GM23338 (cell line): ENCODE measurements around the gene NPC1. TPM values are rescaled to one million over a fixed set of nuclear protein-coding genes. Genes with fewer than 3 reads are reported as not detected.

Source experiments
- ATAC-seq: fragments of 200-7000 bp; cut with Tn5 transposase; 3 replicates; pipeline ENCODE4 v1.9.1; 2020
- DNase-seq: peaks from one replicate; pipeline ENCODE4 v3.0.0-alpha.2; 2015; ENCODE audit warnings: low spot score
- H2AFZ ChIP-seq: fragments of 200-600 bp; sonication (generic); 2 replicates; pipeline ENCODE4 v1.8.0; 2016; ENCODE audit warnings: antibody characterized with exemption, mild to moderate bottlenecking, moderate library complexity
- H3F3A ChIP-seq: fragments of 200-600 bp; sonication (generic); replicated peaks from 2 replicates; pipeline ENCODE4 v1.8.0; 2017; ENCODE audit warnings: antibody characterized with exemption, mixed run types, low read depth
- H3K27ac ChIP-seq: fragments of 200-600 bp; sonication (generic); 2 replicates; pipeline ENCODE4 v1.6.1; 2016; ENCODE audit warnings: low read depth
- H3K27me3 ChIP-seq: fragments of 200-600 bp; sonication (generic); 2 replicates; pipeline ENCODE4 v1.8.0; 2016; ENCODE audit warnings: mild to moderate bottlenecking, mixed run types, moderate library complexity; ENCODE audit not compliant: insufficient read depth
- H3K36me3 ChIP-seq: fragments of 200-600 bp; sonication (generic); 2 replicates; pipeline ENCODE4 v1.8.0; 2016; ENCODE audit warnings: mild to moderate bottlenecking; ENCODE audit not compliant: insufficient read depth
- H3K4me1 ChIP-seq: fragments of 200-600 bp; sonication (generic); 2 replicates; pipeline ENCODE4 v1.8.0; 2016; ENCODE audit warnings: mild to moderate bottlenecking, moderate library complexity; ENCODE audit not compliant: insufficient read depth
- H3K4me2 ChIP-seq: fragments of 200-600 bp; sonication (generic); 2 replicates; pipeline ENCODE4 v1.7.1; 2017; ENCODE audit warnings: mixed run types
- H3K4me3 ChIP-seq: fragments of 200-600 bp; sonication (generic); 2 replicates; pipeline ENCODE4 v1.6.1; 2016; ENCODE audit warnings: mixed run types
- H3K79me2 ChIP-seq: fragments of 200-600 bp; sonication (generic); replicated peaks from 2 replicates; pipeline ENCODE4 v1.8.0; 2017; ENCODE audit warnings: mild to moderate bottlenecking; ENCODE audit not compliant: insufficient read depth
- H3K9me2 ChIP-seq: fragments of 200-600 bp; sonication (generic); 2 replicates; pipeline ENCODE4 v1.8.0; 2017; ENCODE audit not compliant: insufficient read depth
- H4K20me1 ChIP-seq: fragments of 200-600 bp; sonication (generic); replicated peaks from 2 replicates; pipeline ENCODE4 v1.8.0; 2017; ENCODE audit warnings: mild to moderate bottlenecking; ENCODE audit not compliant: insufficient read depth
- H3K27ac Mint-ChIP-seq: 2 replicates; pipeline ENCODE4 v1.8.0; 2020; ENCODE audit warnings: inconsistent platforms, mild to moderate bottlenecking, moderate library complexity, mixed read lengths
- H3K27me3 Mint-ChIP-seq: 3 replicates; pipeline ENCODE4 v1.8.0; 2022; ENCODE audit warnings: low read depth, mild to moderate bottlenecking, moderate library complexity, mixed read lengths, inconsistent platforms; ENCODE audit not compliant: insufficient read depth, poor library complexity
- H3K36me3 Mint-ChIP-seq: 3 replicates; pipeline ENCODE4 v1.8.0; 2021; ENCODE audit warnings: low read depth, mild to moderate bottlenecking, inconsistent platforms, moderate library complexity, mixed read lengths
- H3K4me1 Mint-ChIP-seq: 3 replicates; pipeline ENCODE4 v1.8.0; 2020; ENCODE audit warnings: mild to moderate bottlenecking, inconsistent platforms, mixed read lengths
- H3K4me3 Mint-ChIP-seq: 3 replicates; pipeline ENCODE4 v1.8.0; 2021; ENCODE audit warnings: moderate library complexity, mild to moderate bottlenecking, inconsistent platforms, mixed read lengths
- H3K9me3 Mint-ChIP-seq: 3 replicates; pipeline ENCODE4 v1.8.0; 2020; ENCODE audit warnings: moderate library complexity, mild to moderate bottlenecking, inconsistent platforms, mixed read lengths
- CREB1 ChIP-seq: fragments of 250-450 bp; sonication (Bioruptor Pico); IDR thresholded peaks from 2 replicates; pipeline ENCODE4 v1.5.0; 2020; ENCODE audit warnings: low read depth, mild to moderate bottlenecking, moderate library complexity
- EZH2 ChIP-seq: fragments of 200-600 bp; sonication (generic); IDR thresholded peaks from one replicate; pipeline ENCODE4 v1.8.0; 2017; ENCODE audit warnings: antibody characterized with exemption, mild to moderate bottlenecking, low read depth; ENCODE audit not compliant: unreplicated experiment
- EZH2phosphoT487 ChIP-seq: fragments of 200-600 bp; sonication (generic); IDR thresholded peaks from one replicate; pipeline ENCODE4 v1.8.1; 2018; ENCODE audit warnings: antibody characterized with exemption; ENCODE audit not compliant: unreplicated experiment
- JUNB ChIP-seq: IDR thresholded peaks from one replicate; pipeline ENCODE4 v1.6.1; 2016; ENCODE audit warnings: antibody characterized with exemption; ENCODE audit not compliant: unreplicated experiment
- NANOG ChIP-seq: IDR thresholded peaks from 2 replicates; pipeline ENCODE4 v1.6.1; 2016; ENCODE audit warnings: antibody characterized with exemption, borderline replicate concordance
- POLR2AphosphoS5 ChIP-seq: IDR thresholded peaks from 2 replicates; pipeline ENCODE4 v1.6.1; 2016; ENCODE audit warnings: antibody characterized with exemption, low read depth
- STAT1 ChIP-seq: IDR thresholded peaks from one replicate; pipeline ENCODE4 v1.6.1; 2016; ENCODE audit warnings: antibody characterized with exemption; ENCODE audit not compliant: unreplicated experiment
- ZNF114 ChIP-seq: fragments of 250-450 bp; sonication (Bioruptor Pico); IDR thresholded peaks from 2 replicates; pipeline ENCODE4 v1.5.0; 2020; ENCODE audit warnings: mild to moderate bottlenecking, moderate library complexity
- ZNF331 ChIP-seq: fragments of 250-450 bp; sonication (Bioruptor Pico); IDR thresholded peaks from 2 replicates; pipeline ENCODE4 v1.5.0; 2020; ENCODE audit warnings: low read depth, mild to moderate bottlenecking, moderate library complexity
- polyA plus RNA-seq: library from polyadenylated mRNA; unstranded; fragments of >200 nt; fragmentation: Nextera tagmentation; extraction: Ambion mirVana; gene quantifications from 2 replicates; pipeline ENCODE4 v1.2.1, GENCODE V29; 2016
- total RNA-seq: library from RNA; depleted of rRNA; stranded (reverse); fragments of >200 nt; shearing (Covaris generic); gene quantifications from 2 replicates; pipeline ENCODE4 v1.2.3, GENCODE V29; 2014
- TF ChIP-seq, protein P1 (sequence below): IDR thresholded peaks from one replicate; pipeline ENCODE4 v1.6.1; 2018; ENCODE audit warnings: antibody characterized with exemption; ENCODE audit not compliant: unreplicated experiment
- TF ChIP-seq, protein P2 (sequence below): IDR thresholded peaks from 2 replicates; pipeline ENCODE4 v1.6.1; 2016; ENCODE audit warnings: antibody characterized with exemption
- TF ChIP-seq, protein P3 (sequence below), 2 experiments: fragments of 200-600 bp in 1 of 2; sonication (generic) in 1 of 2; conservative IDR thresholded peaks; 2 replicates each; pipeline versions ENCODE4 v1.5.1 to v1.6.1; 2016 to 2017; ENCODE audit warnings: antibody characterized with exemption in 2 of 2, low read depth in 2 of 2, mild to moderate bottlenecking in 2 of 2, moderate library complexity in 1 of 2
- TF ChIP-seq, protein P4 (sequence below): fragments of 250-450 bp; sonication (Bioruptor Pico); IDR thresholded peaks from 2 replicates; pipeline ENCODE4 v1.5.0; 2020; ENCODE audit warnings: mild to moderate bottlenecking, moderate library complexity

The NPC1 gene
- total and polyA plus RNA-seq, 2 experiments from 2014 or later: 18.4 to 45.1 TPM

DNA sequence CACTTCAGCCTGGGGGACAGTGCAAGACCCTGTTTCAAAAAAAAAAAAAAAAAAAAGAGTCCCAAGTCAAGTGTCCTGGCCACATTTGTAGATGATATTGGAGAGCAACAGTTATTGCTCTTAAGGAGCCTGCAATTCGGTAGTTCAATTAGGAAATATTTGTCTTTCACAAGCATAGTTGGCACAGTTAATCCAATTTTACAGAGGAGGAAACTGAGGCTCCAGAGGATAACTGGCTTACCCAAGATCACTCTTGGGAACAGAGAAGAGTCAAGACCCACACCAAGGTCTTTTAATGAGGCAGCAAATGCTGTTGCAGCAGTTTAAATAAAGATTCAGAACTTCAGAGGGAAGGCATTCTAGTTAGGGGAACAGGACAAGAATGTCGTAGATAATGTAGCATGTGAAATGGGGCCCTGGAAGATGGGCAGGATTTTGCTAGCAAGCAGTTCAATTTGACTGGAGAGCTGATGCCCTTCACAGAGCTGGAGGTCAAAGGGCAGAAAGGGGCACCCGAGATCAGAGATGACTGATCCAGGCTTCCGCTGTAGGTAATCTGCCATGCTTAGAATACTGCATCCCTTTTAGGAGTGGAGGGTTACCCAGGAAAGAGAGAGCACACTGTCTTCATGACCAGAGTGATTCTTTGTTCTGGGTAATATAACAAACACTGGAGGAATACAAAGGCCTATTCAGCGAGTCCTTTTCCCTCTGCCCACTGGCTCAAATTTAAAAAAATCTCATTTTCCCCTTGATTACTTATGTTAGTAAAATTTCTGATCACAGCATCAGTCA, 3.0 kb downstream of the NPC1 start:
- Histone ChIP-seq H3K36me3 (no peaks in the 10 kb centered on the region), H4K20me1 (peaks cover 23% of the 10 kb centered on the region), H3F3A (peaks cover 7% of the 10 kb centered on the region; the same call in 1 of the 2 replicates), H3K4me1 (peaks cover 23% of the 10 kb centered on the region; the same call in 1 of the 2 replicates), H3K4me3 (no peak overlapping the region), H3K9me2 (no peaks in the 10 kb centered on the region), H3K27me3 (no peaks in the 10 kb centered on the region; the same call in 1 of the 2 replicates), H3K27ac (no peak overlapping the region), H3K79me2 (peaks cover 77% of the 10 kb centered on the region), H3K4me2 (peak overlapping the region; percentile 99; the same call in 1 of the 2 replicates), H2AFZ (no peak overlapping the region)
- ATAC-seq (no peak), DNase-seq (no peak)
- H3K4me3 Mint-ChIP-seq: no peak overlapping the region
- H3K4me1 Mint-ChIP-seq: peaks cover 24% of the 10 kb centered on the region
- H3K36me3 Mint-ChIP-seq: peaks cover 8% of the 10 kb centered on the region; the same call in 2 of the 3 replicates
- TF ChIP-seq ZNF114 (CRISPR knock-in tag): no peak
- TF ChIP-seq NANOG: no peak
- TF ChIP-seq, protein P1, sequence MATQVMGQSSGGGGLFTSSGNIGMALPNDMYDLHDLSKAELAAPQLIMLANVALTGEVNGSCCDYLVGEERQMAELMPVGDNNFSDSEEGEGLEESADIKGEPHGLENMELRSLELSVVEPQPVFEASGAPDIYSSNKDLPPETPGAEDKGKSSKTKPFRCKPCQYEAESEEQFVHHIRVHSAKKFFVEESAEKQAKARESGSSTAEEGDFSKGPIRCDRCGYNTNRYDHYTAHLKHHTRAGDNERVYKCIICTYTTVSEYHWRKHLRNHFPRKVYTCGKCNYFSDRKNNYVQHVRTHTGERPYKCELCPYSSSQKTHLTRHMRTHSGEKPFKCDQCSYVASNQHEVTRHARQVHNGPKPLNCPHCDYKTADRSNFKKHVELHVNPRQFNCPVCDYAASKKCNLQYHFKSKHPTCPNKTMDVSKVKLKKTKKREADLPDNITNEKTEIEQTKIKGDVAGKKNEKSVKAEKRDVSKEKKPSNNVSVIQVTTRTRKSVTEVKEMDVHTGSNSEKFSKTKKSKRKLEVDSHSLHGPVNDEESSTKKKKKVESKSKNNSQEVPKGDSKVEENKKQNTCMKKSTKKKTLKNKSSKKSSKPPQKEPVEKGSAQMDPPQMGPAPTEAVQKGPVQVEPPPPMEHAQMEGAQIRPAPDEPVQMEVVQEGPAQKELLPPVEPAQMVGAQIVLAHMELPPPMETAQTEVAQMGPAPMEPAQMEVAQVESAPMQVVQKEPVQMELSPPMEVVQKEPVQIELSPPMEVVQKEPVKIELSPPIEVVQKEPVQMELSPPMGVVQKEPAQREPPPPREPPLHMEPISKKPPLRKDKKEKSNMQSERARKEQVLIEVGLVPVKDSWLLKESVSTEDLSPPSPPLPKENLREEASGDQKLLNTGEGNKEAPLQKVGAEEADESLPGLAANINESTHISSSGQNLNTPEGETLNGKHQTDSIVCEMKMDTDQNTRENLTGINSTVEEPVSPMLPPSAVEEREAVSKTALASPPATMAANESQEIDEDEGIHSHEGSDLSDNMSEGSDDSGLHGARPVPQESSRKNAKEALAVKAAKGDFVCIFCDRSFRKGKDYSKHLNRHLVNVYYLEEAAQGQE: no peak
- TF ChIP-seq POLR2AphosphoS5: no peak
- no peak for TF ChIP-seq STAT1
- no peak for TF ChIP-seq EZH2
- TF ChIP-seq, protein P2, sequence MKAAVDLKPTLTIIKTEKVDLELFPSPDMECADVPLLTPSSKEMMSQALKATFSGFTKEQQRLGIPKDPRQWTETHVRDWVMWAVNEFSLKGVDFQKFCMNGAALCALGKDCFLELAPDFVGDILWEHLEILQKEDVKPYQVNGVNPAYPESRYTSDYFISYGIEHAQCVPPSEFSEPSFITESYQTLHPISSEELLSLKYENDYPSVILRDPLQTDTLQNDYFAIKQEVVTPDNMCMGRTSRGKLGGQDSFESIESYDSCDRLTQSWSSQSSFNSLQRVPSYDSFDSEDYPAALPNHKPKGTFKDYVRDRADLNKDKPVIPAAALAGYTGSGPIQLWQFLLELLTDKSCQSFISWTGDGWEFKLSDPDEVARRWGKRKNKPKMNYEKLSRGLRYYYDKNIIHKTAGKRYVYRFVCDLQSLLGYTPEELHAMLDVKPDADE: no peak
- TF ChIP-seq, protein P3, sequence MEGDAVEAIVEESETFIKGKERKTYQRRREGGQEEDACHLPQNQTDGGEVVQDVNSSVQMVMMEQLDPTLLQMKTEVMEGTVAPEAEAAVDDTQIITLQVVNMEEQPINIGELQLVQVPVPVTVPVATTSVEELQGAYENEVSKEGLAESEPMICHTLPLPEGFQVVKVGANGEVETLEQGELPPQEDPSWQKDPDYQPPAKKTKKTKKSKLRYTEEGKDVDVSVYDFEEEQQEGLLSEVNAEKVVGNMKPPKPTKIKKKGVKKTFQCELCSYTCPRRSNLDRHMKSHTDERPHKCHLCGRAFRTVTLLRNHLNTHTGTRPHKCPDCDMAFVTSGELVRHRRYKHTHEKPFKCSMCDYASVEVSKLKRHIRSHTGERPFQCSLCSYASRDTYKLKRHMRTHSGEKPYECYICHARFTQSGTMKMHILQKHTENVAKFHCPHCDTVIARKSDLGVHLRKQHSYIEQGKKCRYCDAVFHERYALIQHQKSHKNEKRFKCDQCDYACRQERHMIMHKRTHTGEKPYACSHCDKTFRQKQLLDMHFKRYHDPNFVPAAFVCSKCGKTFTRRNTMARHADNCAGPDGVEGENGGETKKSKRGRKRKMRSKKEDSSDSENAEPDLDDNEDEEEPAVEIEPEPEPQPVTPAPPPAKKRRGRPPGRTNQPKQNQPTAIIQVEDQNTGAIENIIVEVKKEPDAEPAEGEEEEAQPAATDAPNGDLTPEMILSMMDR (conservative IDR thresholded peaks at IDR 0.05; ENCODE audit: low read depth in 2 of 2): no peak
- TF ChIP-seq JUNB: no peak
- TF ChIP-seq, protein P4, sequence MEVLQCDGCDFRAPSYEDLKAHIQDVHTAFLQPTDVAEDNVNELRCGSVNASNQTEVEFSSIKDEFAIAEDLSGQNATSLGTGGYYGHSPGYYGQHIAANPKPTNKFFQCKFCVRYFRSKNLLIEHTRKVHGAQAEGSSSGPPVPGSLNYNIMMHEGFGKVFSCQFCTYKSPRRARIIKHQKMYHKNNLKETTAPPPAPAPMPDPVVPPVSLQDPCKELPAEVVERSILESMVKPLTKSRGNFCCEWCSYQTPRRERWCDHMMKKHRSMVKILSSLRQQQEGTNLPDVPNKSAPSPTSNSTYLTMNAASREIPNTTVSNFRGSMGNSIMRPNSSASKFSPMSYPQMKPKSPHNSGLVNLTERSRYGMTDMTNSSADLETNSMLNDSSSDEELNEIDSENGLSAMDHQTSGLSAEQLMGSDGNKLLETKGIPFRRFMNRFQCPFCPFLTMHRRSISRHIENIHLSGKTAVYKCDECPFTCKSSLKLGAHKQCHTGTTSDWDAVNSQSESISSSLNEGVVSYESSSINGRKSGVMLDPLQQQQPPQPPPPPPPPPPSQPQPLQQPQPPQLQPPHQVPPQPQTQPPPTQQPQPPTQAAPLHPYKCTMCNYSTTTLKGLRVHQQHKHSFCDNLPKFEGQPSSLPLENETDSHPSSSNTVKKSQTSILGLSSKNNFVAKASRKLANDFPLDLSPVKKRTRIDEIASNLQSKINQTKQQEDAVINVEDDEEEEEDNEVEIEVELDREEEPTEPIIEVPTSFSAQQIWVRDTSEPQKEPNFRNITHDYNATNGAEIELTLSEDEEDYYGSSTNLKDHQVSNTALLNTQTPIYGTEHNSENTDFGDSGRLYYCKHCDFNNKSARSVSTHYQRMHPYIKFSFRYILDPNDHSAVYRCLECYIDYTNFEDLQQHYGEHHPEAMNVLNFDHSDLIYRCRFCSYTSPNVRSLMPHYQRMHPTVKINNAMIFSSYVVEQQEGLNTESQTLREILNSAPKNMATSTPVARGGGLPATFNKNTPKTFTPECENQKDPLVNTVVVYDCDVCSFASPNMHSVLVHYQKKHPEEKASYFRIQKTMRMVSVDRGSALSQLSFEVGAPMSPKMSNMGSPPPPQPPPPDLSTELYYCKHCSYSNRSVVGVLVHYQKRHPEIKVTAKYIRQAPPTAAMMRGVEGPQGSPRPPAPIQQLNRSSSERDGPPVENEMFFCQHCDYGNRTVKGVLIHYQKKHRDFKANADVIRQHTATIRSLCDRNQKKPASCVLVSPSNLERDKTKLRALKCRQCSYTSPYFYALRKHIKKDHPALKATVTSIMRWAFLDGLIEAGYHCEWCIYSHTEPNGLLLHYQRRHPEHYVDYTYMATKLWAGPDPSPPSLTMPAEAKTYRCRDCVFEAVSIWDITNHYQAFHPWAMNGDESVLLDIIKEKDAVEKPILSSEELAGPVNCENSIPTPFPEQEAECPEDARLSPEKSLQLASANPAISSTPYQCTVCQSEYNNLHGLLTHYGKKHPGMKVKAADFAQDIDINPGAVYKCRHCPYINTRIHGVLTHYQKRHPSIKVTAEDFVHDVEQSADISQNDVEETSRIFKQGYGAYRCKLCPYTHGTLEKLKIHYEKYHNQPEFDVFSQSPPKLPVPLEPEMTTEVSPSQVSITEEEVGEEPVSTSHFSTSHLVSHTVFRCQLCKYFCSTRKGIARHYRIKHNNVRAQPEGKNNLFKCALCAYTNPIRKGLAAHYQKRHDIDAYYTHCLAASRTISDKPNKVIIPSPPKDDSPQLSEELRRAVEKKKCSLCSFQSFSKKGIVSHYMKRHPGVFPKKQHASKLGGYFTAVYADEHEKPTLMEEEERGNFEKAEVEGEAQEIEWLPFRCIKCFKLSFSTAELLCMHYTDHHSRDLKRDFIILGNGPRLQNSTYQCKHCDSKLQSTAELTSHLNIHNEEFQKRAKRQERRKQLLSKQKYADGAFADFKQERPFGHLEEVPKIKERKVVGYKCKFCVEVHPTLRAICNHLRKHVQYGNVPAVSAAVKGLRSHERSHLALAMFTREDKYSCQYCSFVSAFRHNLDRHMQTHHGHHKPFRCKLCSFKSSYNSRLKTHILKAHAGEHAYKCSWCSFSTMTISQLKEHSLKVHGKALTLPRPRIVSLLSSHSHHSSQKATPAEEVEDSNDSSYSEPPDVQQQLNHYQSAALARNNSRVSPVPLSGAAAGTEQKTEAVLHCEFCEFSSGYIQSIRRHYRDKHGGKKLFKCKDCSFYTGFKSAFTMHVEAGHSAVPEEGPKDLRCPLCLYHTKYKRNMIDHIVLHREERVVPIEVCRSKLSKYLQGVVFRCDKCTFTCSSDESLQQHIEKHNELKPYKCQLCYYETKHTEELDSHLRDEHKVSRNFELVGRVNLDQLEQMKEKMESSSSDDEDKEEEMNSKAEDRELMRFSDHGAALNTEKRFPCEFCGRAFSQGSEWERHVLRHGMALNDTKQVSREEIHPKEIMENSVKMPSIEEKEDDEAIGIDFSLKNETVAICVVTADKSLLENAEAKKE (CRISPR knock-in tag): no peak
- no peak for TF ChIP-seq EZH2phosphoT487
- no peak for TF ChIP-seq ZNF331 (CRISPR knock-in tag)
- no peak for TF ChIP-seq CREB1 (CRISPR knock-in tag)
- H3K9me3 Mint-ChIP-seq: no peaks in the 10 kb centered on the region; the same call in 2 of the 3 replicates
- peak overlapping the region; percentile 8; the same call in 1 of the 2 replicates for H3K27ac Mint-ChIP-seq
- peaks cover 9% of the 10 kb centered on the region for H3K27me3 Mint-ChIP-seq
